ENCODE results near the gene HRH2. TPM values are rescaled to one million over a fixed set of nuclear protein-coding genes. Genes with fewer than 3 reads are reported as not detected.

HRH2 gene
- total and polyA plus RNA-seq, 9 of the 15 experiments (the other 6 are each of a cell fraction or from before 2014, with no cell fraction given) = 0.04 TPM; not detected in 8

DNA sequence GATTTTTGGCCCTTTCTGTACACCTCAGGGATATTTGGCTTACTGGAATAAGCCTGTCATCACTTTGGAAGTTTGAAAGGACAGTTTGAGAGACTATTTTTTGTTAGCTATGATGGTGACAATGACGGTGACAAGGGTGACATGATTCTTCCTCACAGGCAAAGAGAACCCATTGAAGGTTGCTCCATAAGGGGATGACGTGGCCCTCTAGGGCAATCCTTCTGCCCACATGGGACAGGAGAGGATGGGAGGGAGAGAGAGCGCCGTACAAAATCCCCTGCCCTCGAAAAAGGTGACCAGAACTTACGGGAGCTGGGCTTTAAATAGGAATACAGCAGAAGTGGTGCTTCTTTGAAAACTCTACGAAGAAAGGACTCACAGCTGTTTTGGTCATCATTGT lies 22.6 kb downstream of the HRH2 start:
- Histone ChIP-seq H4K20me1 (replicated peaks; ENCODE audit: control insufficient read depth, insufficient read depth, low read length) (peaks cover 22% of the 10 kb centered on the region; the same call in 1 of the 2 replicates), H3K27ac (ENCODE audit: extremely low read depth, low read depth, low read length) (no peak overlapping the region), H3K27me3 (ENCODE audit: control insufficient read depth in 2 of 2, insufficient read depth in 2 of 2, low read length in 2 of 2) (peaks cover 33 to 94% of the 10 kb centered on the region in 2 experiments; a peak in 4 of 5 replicates), H3K4me3 (no peak overlapping the region), H3K9me3 (replicated peaks; ENCODE audit: control insufficient read depth, insufficient read depth, low read depth, low read length) (no peaks in the 10 kb centered on the region), H2AFZ (ENCODE audit: low read depth, low read length) (no peak overlapping the region), H3K9ac (ENCODE audit: insufficient read depth in 1 of 2, low read depth in 2 of 2, low read length in 2 of 2) (no peak overlapping the region), H3K36me3 (ENCODE audit: control insufficient read depth, insufficient read depth, low read length) (no peaks in the 10 kb centered on the region), H3K4me2 (ENCODE audit: insufficient read depth, low read length) (no peak overlapping the region), H3K79me2 (ENCODE audit: control insufficient read depth, insufficient read depth, low read length) (no peaks in the 10 kb centered on the region), H3K4me1 (replicated peaks in 1 of 2; ENCODE audit: control insufficient read depth in 2 of 2, insufficient read depth in 2 of 2, low read length in 2 of 2) (no peaks in the 10 kb centered on the region), H3K9me1 (ENCODE audit: control insufficient read depth, insufficient read depth, low read length) (no peaks in the 10 kb centered on the region)
- in situ Hi-C loops (cut with MboI) (no loop called here), intact Hi-C loops (cut with micrococcal nuclease) (no loop called here)
- BruUV-seq (replicated peaks) = no TSS peak
- CTCF ChIA-PET (ENCODE audit: low intra/inter-chr PET ratio) = no interaction called here
- DNase-seq (ENCODE audit: extremely low read depth in 1 of 4, low spot score in 3 of 4) (no peak), ATAC-seq (no peak), FAIRE-seq (no peak)
- no peak for TF ChIP-seq SOX6 (IDR thresholded peaks at IDR 0.05)
- no peak for TF ChIP-seq SAFB2 (IDR thresholded peaks at IDR 0.05; ENCODE audit: borderline replicate concordance, low read depth, low read length, severe bottlenecking)
- TF ChIP-seq CHD2 (IDR thresholded peaks at IDR 0.05; ENCODE audit: low read depth, low read length) = no peak
- TF ChIP-seq ZFP36 (IDR thresholded peaks at IDR 0.05; ENCODE audit: low read depth, low read length, partially characterized antibody) = no peak
- TF ChIP-seq, protein P1, sequence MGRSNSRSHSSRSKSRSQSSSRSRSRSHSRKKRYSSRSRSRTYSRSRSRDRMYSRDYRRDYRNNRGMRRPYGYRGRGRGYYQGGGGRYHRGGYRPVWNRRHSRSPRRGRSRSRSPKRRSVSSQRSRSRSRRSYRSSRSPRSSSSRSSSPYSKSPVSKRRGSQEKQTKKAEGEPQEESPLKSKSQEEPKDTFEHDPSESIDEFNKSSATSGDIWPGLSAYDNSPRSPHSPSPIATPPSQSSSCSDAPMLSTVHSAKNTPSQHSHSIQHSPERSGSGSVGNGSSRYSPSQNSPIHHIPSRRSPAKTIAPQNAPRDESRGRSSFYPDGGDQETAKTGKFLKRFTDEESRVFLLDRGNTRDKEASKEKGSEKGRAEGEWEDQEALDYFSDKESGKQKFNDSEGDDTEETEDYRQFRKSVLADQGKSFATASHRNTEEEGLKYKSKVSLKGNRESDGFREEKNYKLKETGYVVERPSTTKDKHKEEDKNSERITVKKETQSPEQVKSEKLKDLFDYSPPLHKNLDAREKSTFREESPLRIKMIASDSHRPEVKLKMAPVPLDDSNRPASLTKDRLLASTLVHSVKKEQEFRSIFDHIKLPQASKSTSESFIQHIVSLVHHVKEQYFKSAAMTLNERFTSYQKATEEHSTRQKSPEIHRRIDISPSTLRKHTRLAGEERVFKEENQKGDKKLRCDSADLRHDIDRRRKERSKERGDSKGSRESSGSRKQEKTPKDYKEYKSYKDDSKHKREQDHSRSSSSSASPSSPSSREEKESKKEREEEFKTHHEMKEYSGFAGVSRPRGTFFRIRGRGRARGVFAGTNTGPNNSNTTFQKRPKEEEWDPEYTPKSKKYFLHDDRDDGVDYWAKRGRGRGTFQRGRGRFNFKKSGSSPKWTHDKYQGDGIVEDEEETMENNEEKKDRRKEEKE (IDR thresholded peaks at IDR 0.05; ENCODE audit: borderline replicate concordance in 1 of 2, control insufficient read depth in 1 of 2, low read depth in 2 of 2, low read length in 1 of 2) = no peak
- no peak for TF ChIP-seq ILK (tag; IDR thresholded peaks at IDR 0.05; ENCODE audit: borderline replicate concordance, low read depth)
- TF ChIP-seq, protein P2, sequence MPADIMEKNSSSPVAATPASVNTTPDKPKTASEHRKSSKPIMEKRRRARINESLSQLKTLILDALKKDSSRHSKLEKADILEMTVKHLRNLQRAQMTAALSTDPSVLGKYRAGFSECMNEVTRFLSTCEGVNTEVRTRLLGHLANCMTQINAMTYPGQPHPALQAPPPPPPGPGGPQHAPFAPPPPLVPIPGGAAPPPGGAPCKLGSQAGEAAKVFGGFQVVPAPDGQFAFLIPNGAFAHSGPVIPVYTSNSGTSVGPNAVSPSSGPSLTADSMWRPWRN (IDR thresholded peaks at IDR 0.05; ENCODE audit: low read depth) = no peak
- TF ChIP-seq, protein P3, sequence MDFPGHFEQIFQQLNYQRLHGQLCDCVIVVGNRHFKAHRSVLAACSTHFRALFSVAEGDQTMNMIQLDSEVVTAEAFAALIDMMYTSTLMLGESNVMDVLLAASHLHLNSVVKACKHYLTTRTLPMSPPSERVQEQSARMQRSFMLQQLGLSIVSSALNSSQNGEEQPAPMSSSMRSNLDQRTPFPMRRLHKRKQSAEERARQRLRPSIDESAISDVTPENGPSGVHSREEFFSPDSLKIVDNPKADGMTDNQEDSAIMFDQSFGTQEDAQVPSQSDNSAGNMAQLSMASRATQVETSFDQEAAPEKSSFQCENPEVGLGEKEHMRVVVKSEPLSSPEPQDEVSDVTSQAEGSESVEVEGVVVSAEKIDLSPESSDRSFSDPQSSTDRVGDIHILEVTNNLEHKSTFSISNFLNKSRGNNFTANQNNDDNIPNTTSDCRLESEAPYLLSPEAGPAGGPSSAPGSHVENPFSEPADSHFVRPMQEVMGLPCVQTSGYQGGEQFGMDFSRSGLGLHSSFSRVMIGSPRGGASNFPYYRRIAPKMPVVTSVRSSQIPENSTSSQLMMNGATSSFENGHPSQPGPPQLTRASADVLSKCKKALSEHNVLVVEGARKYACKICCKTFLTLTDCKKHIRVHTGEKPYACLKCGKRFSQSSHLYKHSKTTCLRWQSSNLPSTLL (IDR thresholded peaks at IDR 0.05) = no peak
- no peak for TF ChIP-seq U2AF1 (optimal IDR thresholded peaks at IDR 0.05; ENCODE audit: low read depth, low read length)
- no peak for TF ChIP-seq ZNF217 (CRISPR knock-in tag; IDR thresholded peaks at IDR 0.05)
- TF ChIP-seq CREM (IDR thresholded peaks at IDR 0.05; ENCODE audit: low read depth) = no peak
- no peak for TF ChIP-seq ZNF121 (CRISPR knock-in tag; conservative IDR thresholded peaks at IDR 0.05)
- WGBS (ENCODE audit: insufficient coverage, low coverage, missing lambda C conversion rate) = 3% methylated on average over 3 of the region's 7 CpGs
- POLR2A ChIA-PET = no interaction called here
